Kidney (tissue), 14 donors: Measurements from ENCODE around the gene KLHDC7B. TPM values are rescaled to one million over a fixed set of nuclear protein-coding genes. Genes with fewer than 3 reads are reported as not detected.

Source experiments
- DNase-seq, 5 donors: peaks; one replicate each; pipeline ENCODE4 v3.0.0-alpha.2; 2013 to 2020
- FAIRE-seq: peaks from 2 replicates; lab custom pipeline; 2012; peaks lifted over from hg19 to GRCh38; lab: Jason Lieb, UNC
- H3K27ac ChIP-seq, 2 donors: one replicate each; pipeline ENCODE4 v1.7.0; 2013; ENCODE audit warnings: low read depth in 2 of 2, low read length in 2 of 2, inconsistent platforms in 1 of 2
- H3K27me3 ChIP-seq: one replicate; pipeline ENCODE4 v1.7.1; 2013; ENCODE audit warnings: low read length, inconsistent platforms; ENCODE audit not compliant: control insufficient read depth, insufficient read depth
- H3K36me3 ChIP-seq, 3 donors: one replicate each; pipeline versions ENCODE4 v1.7.0 to v1.7.1; 2013; ENCODE audit warnings: low read length in 3 of 3, control low read depth in 1 of 3, inconsistent platforms in 1 of 3; ENCODE audit not compliant: insufficient read depth in 3 of 3, control insufficient read depth in 2 of 3
- H3K4me1 ChIP-seq, 3 donors: one replicate each; pipeline versions ENCODE4 v1.7.0 to v1.7.1; 2013; ENCODE audit warnings: low read length in 3 of 3, inconsistent platforms in 1 of 3, low read depth in 1 of 3; ENCODE audit not compliant: control insufficient read depth in 2 of 3, insufficient read depth in 2 of 3
- H3K4me3 ChIP-seq, 3 donors: one replicate each; pipeline versions ENCODE4 v1.7.0 to v1.8.1; 2013; ENCODE audit warnings: low read length in 3 of 3, control low read depth in 1 of 3, inconsistent platforms in 1 of 3
- H3K9ac ChIP-seq, 3 donors: one replicate each; pipeline versions ENCODE4 v1.7.0 to v1.7.1; 2013; ENCODE audit warnings: low read length in 3 of 3, control low read depth in 1 of 3, inconsistent platforms in 1 of 3
- H3K9me3 ChIP-seq, 3 donors: one replicate each; pipeline versions ENCODE4 v1.7.0 to v1.7.1; 2013; ENCODE audit warnings: low read length in 3 of 3, control low read depth in 1 of 3, inconsistent platforms in 1 of 3; ENCODE audit not compliant: control insufficient read depth in 2 of 3, insufficient read depth in 1 of 3
- CTCF ChIP-seq: IDR thresholded peaks from 3 replicates; pipeline ENCODE4 v1.5.1; 2012; ENCODE audit warnings: mild to moderate bottlenecking, moderate library complexity, borderline replicate concordance; ENCODE audit not compliant: insufficient read depth; ENCODE audit errors: extremely low read depth
- intact Hi-C: fragments of 100-400 bp; cut with DNase I; formaldehyde crosslinking; loops from one replicate; pipeline ENCODE4 v1.11.1; 2022
- polyA plus RNA-seq: library from polyadenylated mRNA; stranded (reverse); fragments of 350-450 nt; fragmentation: Illumina TruSeq; extraction: RNeasy Lipid Tissue Mini Kit (QIAGEN cat#74804); gene quantifications from one replicate; pipeline ENCODE4 v1.2.3, GENCODE V29; 2014; ENCODE audit warnings: low read depth, low replicate concordance; ENCODE audit not compliant: insufficient read depth
- total RNA-seq: library from RNA; stranded (reverse); fragmentation: NEBNext Ultra II Directional; extraction: Animal tissue kit (Norgen Biotek cat#: 25700); gene quantifications from one replicate; pipeline ENCODE4 v1.2.1, GENCODE V29; 2021
- donor health status: control.
- donor health status: control.
- donor health status: control.
- donor health status: control.
- donor health status: control.
- donor health status: DM: yes; HTN: yes; CAD: no.
- donor health status: Normal renal cell carcinoma (clear cell type).

The KLHDC7B gene
- total and polyA plus RNA-seq, 2 donors from 2014 or later: 1.4 to 16.1 TPM

- Histone ChIP-seq H3K27ac (no peak overlapping the region), H3K9me3 (no peaks in the 10 kb centered on the region), H3K36me3 (no peaks in the 10 kb centered on the region), H3K4me1 (no peaks in the 10 kb centered on the region), H3K27me3 (peaks cover 4% of the 10 kb centered on the region), H3K9ac (no peak overlapping the region), H3K4me3 (no peak overlapping the region)
- intact Hi-C loops: no loop called here
- no peak for FAIRE-seq
- no peak for TF ChIP-seq CTCF
- no peak for DNase-seq
Measured at GRCh38 chr22:50553310-50553709, 7.6 kb downstream of the KLHDC7B start.

- no peak for FAIRE-seq
- no peak for TF ChIP-seq CTCF
- Histone ChIP-seq H3K9ac (no peak overlapping the region), H3K27me3 (no peaks in the 10 kb centered on the region), H3K4me3 (no peak overlapping the region), H3K27ac (no peak overlapping the region), H3K36me3 (no peaks in the 10 kb centered on the region), H3K4me1 (no peaks in the 10 kb centered on the region), H3K9me3 (no peaks in the 10 kb centered on the region)
- intact Hi-C loops: no loop called here
- no peak for DNase-seq
Measured at GRCh38 chr22:50556703-50557102, 11.0 kb downstream of the KLHDC7B start.

GRCh38 chr22:50560034-50560433, 14.3 kb downstream of the KLHDC7B start:
- FAIRE-seq (no peak), DNase-seq (no peak)
- Histone ChIP-seq H3K4me1 (peaks cover 0 to 8% (median 0%) of the 10 kb centered on the region in 3 donors), H3K4me3 (no peak overlapping the region), H3K9ac (no peak overlapping the region), H3K36me3 (no peaks in the 10 kb centered on the region), H3K9me3 (no peaks in the 10 kb centered on the region), H3K27me3 (no peaks in the 10 kb centered on the region), H3K27ac (no peak overlapping the region)
- TF ChIP-seq CTCF: no peak
- intact Hi-C loops: no loop called here
